Activated T-cell treated with anti-CD3 and anti-CD28 coated beads for 48 hours (primary cell): Measurements from ENCODE around the gene SPINK2.

Experiments used
- DNase-seq: peaks from one replicate; pipeline ENCODE4 v3.0.0-alpha.2; 2020; ENCODE audit warnings: low read depth

Gene SPINK2

DNA sequence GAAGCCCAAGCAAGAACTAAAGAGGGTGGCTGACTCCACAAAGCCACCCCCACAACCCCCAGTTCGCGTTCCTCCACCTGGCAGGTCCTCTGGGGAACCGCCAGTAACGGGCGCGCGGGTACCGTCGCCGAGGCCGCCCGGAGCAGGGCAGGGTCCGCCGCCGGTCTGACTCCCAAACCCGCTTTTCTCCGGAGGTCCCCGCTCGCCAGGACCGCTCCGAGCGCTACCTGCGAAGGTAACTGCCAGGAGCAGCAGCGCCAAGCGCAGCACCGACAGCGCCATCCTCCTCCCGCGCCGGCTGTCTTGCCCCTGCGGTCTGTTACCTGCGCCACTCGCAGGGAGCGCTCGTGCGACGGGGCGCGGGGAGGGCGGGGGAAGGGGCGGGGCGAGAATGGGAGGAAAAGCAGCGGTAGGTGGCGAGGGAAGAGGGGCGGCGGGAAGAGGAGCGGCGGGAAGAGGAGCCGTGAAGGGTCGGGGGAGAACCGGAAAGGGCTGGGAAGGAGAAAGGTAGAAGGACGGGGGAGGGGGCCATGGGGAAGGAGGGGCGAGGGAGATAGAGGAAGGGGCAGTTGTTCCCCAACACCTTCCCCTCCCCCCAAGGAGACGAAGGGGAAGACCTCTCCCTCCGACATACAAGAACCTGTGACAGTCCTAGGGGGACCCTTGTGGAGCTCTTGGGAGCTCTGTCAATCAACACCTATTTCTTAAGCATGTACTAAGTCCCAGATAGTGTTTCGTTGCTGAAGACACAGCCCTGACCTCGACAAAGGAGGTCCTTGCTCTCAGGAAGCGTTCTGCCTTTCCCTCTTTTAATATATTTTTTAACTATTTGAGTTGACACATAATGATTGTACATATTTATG is at the start of gene SPINK2:
SPINK2 (minus strand) TSS at position 321 of the 863 bp plus-strand sequence; CDS start at position 282, 39 bp downstream.
- DNase-seq = peak; percentile 46

- DNase-seq = no peak
Observed at GRCh38 chr4:56870946-56871345, 49.4 kb upstream of the SPINK2 start.

DNA sequence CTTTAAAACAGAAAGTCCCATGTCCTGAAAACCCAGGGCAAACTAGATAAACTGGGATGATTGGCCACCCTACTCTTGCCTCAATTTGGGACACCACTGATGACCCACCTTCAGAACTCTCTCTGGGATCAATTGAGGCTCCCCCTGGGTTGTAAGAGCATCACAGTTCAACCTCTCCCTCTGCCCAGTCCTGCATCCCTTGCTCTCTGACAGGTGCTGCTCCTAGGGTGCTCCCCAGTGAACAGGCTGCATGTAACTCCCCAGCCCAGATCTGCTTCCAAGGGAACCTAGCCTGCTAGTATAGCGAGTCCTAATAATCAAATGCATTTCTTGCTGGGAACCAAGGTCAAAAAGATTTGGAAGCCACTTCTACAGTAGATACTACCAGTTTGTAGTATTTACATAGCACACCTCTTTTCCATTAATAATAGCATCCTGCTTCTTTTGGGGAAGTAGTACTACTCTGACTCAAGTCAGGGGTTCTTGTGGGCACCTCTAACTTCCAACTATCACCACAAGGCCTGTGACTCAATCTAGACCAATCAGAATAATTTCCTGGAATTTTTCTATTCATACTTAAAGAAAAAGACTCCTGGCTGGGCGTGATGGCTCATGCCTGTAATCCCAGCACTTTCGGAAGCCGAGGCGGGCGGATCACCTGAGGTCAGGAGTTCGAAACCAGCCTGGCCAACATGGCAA is 42.1 kb upstream of the SPINK2 start:
- DNase-seq = no peak

- no peak for DNase-seq
Observed at GRCh38 chr4:56861360-56861759, 39.9 kb upstream of the SPINK2 start.

DNA sequence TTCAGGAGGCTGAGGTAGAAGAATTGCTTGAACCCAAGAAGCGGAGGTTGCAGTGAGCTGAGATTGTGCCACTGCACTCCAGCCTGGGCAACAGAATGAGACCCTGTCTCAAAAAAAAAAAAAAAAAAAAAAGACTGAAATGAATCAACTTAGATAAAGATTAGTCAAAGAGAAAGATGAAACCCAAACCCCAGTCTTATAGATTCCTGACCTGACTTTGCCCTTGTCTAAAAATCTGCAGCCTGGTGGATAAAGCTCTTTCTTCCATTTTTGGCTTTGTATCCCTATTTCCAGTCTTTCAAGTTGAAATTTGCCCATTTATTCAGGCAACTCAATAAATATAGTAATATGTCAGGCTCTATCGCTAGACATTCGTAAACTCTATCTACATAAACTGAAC is 39.3 kb upstream of the SPINK2 start:
- DNase-seq = no peak

DNA sequence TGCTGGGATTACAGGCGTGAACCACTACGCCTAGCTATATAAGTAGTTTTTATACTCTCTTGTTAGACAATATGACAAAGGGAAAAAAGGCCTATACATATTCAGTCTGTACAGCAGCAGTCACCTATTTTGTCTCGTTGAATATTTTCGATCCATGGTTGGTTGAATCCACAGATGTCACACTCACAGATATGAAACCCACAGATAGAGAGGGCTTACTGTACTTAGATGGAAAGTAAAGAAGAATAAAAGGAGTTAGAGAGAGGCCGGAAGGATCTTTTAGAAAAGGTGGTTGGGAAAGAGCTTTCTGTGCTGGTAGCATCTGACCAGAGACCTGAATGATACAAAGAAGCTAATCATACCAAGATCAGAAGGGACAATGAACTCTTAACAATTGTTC is 38.3 kb upstream of the SPINK2 start:
- no peak for DNase-seq

- no peak for DNase-seq
Observed at GRCh38 chr4:56857601-56858309, 36.3 kb upstream of the SPINK2 start.

GRCh38 chr4:56856656-56857055 is 35.2 kb upstream of the SPINK2 start:
- DNase-seq = no peak

DNA sequence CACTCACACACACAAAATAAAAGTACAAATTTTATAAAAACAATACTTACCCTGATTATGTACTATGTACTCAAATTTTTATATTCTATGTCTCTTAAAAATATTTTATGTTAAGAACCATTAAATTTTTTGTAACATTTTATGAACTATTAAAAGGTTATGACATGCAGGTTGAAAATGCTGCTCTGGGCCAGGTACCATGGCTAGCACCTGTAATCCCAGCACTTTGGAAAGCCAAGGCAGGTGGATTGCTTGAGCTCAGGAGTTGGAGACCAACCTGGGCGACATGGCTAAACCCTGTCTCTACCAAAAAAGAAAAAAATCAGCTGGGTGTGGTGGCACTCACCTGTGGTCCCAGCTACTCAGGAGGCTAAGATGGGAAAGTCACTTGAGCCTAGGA is 29.4 kb upstream of the SPINK2 start:
- DNase-seq = no peak

GRCh38 chr4:56844802-56845580 is 23.5 kb upstream of the SPINK2 start:
- no peak for DNase-seq

DNA sequence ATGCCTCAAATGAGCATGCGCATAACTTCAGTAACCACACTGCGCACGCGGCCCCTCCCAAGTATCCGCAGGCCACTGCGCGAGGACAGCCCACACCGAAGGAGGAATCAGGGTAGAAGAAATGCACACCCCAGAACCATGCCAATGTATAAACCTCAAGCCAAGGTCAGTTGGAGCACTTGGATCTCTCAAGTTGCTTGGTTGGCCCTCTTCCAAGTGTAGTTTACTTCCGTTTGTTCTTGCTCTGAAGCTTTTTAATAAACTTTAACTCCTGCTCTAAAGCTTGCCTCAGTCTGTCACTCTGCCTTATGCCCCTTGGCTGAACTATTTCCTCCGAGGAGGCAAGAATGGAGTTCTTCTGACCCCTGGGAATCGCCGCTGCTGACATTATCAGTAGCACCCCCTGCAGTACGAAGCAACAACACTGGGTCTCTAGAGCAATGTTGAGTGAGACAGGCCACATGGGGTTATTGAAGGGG is 22.0 kb upstream of the SPINK2 start:
- DNase-seq = no peak

DNA sequence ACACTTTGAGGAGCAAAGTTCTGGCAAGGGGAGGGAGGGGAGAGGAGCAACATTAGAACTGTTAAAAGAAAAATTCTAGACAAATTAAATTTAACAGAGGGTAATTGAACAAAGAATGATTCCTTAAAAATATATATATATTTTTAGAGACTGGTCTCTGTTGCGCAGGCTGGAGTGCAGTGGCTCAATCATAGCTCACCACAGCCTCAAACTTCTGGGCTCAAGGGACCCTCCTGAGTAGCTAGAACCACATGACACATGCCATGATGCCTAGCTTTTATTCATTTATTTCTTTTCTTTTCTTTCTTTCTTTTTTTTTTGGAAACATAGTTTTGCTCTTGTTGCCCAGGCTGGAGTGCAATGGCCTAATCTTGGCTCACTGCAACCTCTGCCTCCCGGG is 19.1 kb upstream of the SPINK2 start:
- no peak for DNase-seq

DNA sequence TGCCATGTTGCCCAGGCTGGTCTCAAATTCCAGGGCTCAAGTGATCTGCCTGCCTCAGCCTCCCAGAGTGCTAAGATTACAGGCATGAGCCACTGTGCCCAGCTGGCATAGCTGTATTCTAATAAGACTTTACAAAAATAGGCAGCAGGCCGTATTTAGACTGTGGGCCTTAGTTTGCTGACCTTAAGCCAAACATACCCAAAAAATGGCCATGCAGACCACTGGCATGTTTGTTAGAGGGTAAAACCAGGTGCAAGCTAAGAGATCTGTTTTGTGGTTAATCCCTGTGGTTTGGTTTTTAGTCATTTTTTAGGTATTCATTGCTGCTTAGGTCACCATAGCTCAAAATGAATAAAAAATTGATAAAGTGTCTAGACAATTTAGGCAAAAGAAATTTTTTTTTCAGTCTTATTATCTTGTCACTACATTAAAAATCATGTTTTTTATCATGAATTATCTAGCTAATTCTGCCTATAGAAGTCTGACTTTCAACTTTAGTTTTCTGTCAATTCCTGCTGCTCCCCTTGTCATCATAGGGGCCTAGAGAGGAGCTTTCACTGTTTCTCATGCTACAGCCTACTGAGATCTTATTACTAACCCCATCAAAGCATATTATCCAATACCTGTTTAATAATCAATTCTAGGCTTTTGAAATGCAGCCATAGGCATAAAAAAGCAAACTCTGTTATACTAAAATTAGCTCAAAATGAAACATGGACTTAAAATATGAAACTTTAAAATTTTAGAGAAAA is 7.5 kb upstream of the SPINK2 start:
- no peak for DNase-seq

- DNase-seq = no peak
Observed at GRCh38 chr4:56823933-56824600, 2.6 kb upstream of the SPINK2 start.

- DNase-seq = no peak
Observed at GRCh38 chr4:56818797-56819196, 2.7 kb downstream of the SPINK2 start.

DNA sequence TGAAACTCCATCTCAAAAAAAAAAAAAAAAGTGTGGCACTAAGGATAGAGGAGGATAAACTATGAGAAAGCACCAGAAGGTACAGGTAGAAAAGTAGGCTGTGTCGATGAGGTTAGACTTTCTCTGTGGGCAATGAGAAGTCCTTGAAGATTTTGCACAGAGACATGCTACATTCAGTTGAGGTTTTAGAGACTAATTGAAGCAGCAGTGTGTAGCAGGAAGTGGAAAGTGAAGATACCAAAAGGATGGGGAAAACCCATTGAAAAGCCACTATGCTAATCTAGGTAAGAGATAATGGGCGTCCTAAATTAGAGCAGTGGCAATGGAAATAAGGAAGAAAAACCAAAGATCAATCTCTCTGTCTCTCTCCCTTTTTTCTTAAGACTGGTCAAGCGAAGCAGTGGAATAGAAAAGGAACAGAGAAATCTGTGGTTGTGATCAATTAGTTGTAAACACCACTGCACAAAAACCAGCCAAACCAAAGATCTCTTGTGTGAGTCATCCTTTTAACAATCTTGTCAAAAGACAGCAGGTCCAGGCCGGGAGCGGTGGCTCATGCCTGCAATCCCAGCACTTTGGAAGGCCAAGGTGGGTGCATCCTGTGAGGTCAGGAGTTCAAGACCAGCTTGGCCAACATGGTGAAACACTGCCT is 3.5 kb downstream of the SPINK2 start:
- DNase-seq = no peak

DNA sequence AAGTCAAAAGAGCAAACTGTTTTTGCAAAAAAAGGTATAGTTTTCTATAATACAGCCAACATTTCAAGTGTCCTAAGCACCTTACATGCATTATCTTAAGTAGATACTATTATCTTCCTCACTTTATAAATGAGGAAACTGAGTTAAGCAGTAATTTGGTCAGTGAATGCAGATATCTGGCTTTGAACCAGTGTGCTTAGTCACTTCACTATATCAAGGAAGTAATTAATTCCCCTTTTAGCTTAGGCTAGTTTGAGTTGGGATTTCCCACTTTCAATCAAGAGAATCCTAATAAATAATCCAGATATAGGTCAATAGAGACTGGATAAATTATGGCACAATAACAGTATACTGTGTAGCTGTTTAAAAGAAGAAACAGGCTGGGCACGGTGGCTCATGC is 14.8 kb downstream of the SPINK2 start:
- no peak for DNase-seq

DNA sequence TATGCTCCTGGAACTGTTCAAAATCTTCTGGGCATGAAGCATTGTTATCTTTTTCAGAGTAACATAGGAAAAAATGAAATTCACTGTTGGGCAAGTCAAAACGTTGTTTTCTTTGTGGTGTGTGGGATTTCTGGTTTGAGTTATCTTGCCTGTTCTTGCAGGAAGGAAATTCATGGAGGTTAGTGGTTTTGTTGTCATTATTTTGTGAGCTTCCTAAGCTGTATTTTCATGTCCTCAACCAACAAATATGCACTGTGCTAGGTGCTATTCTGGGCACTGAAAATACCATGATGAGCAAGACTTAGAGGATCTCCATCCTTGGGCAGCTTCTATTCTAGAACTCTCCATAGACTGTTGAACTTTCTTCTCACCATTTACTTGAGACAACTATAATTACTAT is 16.9 kb downstream of the SPINK2 start:
- DNase-seq = no peak

DNA sequence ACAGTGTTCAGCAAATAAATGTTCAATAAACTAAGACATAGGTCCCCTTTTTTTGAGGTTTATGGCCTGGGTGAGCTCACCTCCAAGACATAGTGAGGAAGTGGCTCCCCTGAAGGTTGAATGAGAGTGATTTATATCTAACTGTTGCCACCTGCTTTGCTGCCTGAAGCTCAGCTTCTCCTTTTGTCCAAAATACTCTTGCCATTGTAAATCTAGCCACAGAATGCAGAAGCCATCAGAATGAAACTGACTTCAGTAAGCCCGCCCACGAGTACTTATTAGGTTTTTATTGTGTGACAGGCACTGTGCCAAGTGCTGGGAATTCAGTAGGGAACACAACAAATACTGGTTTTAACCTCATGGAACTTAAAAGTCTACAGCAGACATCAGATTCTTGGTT is 18.0 kb downstream of the SPINK2 start:
- DNase-seq = no peak
